CD4-positive, alpha-beta T cell treated with Interleukin-15 for 1 hour (primary cell): ENCODE measurements around the gene CELF4.

Source experiments
- DNase-seq: peaks from one replicate; pipeline ENCODE4 v3.0.0-alpha.2; 2020

The CELF4 gene

DNA sequence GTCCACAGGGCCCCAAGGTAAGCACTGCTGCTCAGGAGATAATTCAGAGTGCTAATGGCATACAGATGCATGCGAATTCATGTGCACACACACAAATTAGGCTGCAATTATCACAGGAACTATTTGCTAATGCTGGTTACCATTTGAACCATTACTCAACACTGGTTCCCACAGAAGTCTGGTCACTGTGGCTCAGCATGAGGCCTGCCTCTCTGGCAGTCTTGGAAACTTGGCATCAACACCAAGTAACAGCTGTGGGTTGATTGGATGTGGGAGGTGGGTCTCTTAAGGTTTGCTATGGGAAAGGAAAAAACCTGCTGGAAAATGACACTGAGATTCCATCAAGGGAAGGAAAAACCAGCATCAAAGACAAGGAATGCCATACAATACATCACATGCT is 105.0 kb downstream of the CELF4 start:
- DNase-seq, result no peak

DNA sequence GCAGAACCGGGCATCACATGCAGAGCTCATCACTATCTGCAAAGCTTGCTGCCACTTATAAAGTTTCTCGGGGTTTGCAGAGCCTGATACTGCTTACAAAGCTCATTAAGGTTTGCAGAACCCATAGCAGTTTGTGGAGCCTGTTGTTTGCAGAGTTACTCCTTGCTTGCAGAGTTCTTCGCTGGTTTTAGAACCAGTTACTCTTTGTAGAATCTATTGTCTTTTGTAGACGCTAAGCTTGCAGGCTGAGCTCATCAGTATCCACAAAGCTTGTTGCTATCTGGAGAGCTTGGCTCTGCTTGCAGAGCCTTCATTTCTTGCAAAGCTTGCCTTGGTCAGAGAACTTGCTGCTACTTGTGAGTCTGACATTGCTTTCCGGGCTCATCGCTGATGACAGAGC is 106.9 kb downstream of the CELF4 start:
- DNase-seq, result no peak

DNA sequence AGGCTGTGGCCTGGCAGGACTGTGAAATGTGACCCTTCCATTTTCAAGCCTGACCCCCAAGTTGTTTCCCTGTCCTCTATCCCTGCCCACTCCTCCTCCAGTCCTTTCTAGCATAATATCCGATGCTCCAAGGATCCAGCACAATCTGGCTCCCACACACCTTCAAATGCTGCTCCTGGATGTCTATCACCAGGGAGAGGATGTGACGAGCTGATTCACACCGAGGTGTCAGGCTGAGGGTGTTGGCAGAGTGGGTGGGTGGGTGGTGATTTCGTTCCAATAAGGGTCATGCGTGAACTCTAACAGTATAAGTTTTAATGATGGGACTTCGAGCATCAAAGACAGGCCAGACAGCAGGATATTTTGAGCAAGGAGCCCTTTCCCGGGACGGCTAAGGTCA is 107.8 kb downstream of the CELF4 start:
- DNase-seq, result no peak

DNA sequence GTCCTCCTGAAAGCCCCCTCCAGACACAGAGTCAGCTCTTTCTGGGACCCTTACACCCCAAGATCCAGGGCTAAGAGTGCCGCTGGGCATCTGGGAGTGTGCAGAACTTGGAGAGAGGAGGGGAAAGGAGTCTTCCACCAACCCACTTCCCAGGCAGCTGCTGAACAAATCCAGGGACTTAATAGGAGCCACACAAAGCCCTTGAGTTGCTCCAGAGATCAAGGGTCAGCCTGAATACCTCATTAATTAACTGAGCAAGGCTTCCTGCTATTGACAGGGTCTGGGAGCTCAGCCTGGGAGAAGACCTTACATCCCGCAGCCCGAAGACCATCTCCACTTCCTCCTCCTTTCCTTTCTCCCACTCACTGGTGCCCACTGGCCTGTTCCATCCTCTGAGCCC is 108.3 kb downstream of the CELF4 start:
- DNase-seq, result no peak

DNA sequence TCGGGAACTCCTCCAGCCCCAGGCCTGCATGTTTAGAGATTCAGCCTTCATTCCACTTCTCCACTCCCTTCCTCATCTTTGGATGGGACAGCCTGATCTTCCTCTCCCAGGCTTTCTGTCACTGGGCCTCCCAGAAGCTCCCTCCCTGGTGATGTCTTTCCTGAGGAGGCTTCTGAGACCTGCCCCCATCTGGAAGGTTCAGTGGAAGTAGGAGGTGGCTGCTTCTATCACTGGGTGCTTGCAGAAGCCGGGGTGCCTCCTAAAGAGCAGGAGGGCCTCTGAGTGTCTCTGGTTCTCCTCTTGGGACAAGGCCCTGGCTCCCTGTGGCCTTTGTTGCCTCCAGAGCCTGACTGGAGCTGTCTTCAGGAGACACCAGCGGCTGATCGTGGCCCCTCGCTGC is 108.7 kb downstream of the CELF4 start:
- no peak for DNase-seq

DNA sequence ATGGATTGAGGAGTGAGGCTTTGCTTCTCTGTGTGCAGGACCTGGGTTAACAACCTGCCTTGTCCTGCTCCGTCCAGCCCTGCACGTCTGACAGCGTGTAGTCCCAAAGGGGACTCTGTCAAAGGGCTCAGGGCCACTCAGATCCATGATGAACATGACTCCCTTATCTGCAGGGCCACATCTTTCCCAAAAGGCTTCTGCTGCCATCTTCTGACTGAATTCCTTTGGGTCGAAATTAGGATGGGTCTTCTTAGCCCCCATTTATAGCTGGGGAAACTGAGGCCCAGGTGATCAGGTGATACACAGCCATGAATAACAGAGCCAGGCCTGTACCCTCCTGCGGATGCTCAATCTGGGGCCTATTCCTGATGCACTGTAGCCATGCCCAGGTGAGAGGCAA is 109.2 kb downstream of the CELF4 start:
- no peak for DNase-seq

DNA sequence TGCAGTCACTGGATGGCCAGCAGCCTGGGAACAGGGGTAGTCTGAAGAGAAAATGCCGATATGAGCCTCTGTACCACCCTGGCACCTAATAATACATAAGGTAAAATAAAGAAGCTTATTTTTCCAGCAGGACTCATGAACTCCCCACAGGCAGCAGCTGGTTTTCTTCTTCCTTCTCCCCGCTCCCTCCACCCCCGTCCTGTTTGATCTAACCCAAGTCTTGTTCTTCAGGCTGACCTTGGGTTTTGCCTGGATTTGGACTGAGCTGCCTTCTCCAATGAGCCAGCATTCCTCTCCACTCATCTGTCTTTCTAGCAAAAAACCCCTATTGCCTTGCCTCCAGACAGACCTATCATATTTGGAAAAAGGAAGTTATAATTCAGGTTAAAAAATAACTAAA is 111.8 kb downstream of the CELF4 start:
- no peak for DNase-seq

DNA sequence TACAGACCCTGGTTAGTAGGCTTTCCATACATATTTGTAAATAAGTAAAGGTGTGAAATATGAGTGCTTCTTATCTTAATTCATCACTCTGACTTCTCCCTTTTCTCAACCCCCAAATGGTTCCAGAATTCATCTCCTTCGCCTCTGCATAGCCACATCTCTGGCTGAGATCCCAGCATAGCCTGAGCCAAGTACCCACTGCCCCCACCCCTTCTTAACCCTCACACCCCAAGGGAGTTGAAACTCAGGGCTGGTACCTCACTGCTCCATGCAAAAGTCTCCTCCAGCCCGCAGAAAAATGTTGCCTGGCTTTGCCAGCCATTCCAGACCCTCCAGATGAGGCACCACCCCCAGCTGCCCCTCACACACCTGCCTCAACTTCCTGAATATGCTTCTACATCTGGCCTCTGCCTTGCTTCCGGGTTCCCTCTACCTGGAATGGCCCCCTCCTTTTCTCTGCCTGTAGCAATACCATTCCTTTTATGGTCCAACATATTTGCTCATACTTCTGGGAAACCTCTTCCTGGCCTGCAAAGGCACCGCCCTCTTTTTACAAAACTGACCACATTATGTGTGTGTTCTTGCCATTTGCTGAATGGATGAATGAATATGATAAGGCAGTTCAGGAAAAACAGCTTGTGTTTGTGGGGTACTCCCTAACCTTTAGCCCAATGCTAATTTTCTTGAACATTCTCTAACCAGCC is 112.8 kb downstream of the CELF4 start:
- DNase-seq, result no peak

DNA sequence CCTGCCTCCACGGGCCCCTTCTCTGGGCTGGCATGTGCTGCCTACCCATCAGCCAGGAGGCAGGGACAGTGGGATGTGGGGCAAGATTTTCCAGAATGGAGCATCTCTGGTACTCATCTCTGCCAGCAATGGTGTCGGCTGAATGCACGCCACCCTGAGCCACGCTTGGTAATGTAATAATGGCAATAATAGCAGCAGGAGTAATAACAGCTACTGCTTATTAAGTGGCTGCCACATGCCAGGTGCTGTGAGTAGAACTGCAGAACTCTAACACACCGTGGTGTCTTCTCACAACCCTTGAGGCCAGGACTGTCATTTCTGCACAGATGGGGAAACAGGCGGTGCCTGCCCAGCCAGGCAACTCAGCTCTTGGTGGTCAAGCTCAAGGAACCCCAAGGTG is 113.6 kb downstream of the CELF4 start:
- no peak for DNase-seq

DNA sequence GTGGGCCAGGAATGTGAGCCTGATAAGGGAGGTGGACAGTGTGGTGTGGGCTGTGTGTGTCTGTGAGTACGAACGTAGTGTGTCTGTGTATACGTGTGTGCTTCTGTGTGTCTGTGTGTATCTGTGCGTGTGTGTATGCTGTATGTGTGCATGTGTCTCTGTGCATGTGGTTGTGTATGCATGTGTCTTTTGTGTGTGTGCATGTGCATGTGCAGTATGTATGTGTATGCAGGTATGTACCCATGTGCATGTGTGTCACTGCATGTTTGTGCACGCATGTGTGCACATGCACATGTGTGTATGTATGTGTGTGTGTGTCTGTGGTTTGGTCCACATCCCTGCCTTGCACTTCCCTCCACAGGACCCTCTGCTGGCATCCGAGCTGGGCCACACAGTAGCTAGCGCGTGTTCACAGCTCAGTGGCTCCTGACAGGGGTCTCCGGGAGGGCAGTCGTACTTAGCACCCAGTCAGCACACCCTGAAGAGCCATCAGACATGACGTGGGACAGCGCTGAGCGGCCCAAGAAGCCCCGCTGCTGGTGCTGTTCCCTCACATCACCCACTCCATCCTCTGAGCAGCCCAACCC is 114.3 kb downstream of the CELF4 start:
- DNase-seq, result no peak

DNA sequence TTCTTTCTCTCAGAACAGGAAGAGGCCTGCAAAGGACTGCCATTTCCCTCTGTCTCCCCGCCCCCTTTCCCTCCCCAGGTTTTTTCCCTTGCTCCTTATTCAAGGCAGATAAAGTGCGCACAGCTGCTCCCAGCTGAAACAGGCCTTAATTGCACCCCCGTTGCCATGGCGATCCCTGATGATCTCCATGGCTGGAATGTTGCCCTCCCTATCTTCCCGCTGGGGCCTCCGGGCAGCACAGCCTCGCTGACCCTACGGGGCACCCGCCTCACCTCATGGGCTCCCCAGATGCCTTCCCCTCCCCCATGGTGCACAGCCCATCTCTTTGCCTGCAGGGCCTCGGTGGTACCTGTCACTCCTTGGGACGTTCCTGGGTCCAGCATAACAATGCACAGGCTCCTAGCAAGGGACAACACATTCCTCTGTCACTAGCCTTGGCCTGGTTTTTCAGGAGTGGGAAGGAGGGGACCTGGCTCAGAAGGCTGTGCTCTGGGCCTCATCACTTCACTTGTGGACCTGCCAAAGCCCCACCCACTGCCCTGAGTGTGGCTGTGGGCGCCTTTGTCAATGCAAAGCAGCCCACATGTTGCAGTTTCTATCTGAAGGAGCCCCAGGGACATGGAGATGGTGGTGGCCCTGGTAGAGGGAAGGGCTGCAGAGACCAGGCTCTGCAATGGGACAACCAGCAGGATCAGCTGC is 115.0 kb downstream of the CELF4 start:
- no peak for DNase-seq

DNA sequence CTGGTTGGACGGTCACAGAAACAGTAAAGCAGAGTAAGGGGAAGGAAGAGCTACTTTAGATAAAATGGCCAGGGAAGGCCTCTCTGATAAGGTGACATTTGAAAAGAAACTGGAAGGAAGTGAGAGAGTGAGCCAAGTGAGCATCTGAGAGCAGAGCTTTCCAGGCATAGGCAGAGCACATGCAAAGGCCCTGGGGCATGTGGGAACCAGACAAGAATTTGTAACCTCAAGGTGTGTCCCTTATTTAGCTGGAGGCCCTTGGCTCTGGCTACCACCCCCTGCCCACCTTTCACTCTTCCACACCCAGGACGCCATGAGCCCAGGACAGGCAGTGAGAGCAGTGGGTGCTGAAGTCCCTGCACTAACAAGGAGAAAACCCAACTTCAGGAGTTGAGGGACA is 116.0 kb downstream of the CELF4 start:
- no peak for DNase-seq

DNA sequence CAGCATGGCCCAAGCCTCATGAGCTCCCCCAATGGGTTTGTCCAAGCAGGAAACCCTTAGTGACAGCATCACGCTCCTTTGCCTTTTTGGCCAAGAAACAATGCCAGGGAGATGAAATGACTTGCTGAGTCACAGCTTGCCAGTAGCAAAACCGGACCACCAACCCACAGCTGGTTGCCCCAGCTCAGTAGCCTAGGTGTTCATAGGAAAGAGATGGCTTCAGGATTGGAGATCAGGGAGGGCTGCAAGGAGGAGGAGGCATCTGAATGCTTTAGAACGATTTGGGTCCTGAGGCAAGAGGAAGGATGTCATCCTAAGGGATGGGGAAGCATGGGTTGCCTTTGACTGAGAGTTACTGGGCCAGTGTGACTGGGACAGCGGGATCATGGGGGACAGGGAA is 116.7 kb downstream of the CELF4 start:
- no peak for DNase-seq

DNA sequence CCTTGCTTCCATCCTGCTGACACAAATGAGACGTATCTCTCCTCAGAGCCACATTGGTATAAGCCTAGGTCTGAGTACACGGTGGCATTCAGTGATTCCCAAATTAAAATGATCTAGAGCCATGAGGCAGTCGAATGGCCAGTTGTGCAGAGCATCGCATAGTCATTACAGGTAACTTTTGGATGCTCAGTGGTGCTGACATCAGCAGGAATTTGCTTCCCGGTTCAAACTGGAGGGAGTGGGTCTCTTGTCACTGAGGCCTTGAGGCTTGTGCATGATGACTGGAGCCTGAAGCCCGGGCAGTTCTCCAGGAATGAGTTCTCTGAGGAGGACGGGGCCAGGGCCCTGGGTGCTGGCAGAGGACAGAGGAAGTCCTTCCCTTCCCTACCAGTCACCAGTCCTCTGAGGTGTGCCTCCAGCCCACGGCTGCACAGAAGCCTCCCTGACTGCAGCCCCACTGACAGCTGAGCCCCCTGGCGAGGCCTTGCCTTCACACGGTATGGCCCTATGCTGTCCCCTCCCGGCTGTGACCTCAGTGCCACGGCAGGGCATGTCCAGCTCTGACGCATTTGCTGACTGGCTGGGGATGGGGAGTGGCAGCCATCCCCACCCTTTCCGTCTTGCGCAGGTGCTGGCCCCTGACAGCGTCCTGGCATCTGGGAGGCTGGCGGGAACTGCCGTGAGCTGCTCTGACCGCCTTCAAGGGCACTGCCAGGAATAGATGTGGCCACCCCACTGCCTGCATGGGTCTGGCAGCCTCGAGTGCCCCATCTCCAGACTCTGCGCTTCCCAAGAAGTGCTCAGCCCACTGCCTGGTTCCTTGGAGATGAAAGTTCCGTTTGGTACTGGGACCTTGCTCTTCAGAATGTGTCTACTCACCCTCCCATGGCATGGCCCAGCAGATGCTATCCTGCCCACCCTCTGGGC is 117.4 kb downstream of the CELF4 start:
- DNase-seq, result no peak

DNA sequence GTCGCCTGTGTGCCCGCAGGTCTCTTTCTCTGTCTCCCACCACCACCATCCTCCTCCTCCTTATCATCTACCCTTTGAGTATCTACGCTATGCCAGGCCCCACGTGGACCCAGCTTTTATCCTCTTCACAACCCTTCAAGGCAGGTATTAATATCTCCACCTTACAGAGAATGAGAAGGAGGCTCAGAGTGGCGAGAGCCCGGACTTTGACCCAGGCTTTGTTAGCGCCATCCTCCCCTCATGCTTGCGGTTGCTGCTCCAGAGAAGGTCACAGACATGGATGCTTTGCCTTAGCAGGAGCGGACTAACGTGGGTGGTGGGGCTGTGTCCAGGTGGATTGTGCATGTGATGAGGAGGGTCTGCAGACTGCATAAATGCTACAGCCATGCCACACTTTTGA is 119.8 kb downstream of the CELF4 start:
- DNase-seq, result no peak

DNA sequence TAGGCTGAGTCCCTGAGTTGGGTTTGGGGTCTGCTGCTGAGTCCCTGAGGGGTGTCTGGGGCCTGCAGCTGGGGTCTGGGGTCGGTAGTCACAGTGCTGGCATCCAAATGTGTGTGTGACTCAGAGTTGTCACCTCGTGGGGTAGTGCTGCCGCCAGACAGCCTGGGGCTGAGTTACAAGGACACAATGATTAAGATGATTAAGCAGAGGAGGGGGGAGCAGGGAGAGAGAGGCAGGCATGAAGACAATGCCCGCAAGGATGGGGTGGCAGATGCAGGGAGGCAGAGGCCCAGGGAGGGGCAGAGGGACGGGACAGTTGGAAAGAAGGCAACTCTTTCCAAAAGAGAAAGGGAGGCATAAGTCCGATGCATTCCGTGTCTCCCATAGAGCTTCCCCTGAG is 120.2 kb downstream of the CELF4 start:
- no peak for DNase-seq

DNA sequence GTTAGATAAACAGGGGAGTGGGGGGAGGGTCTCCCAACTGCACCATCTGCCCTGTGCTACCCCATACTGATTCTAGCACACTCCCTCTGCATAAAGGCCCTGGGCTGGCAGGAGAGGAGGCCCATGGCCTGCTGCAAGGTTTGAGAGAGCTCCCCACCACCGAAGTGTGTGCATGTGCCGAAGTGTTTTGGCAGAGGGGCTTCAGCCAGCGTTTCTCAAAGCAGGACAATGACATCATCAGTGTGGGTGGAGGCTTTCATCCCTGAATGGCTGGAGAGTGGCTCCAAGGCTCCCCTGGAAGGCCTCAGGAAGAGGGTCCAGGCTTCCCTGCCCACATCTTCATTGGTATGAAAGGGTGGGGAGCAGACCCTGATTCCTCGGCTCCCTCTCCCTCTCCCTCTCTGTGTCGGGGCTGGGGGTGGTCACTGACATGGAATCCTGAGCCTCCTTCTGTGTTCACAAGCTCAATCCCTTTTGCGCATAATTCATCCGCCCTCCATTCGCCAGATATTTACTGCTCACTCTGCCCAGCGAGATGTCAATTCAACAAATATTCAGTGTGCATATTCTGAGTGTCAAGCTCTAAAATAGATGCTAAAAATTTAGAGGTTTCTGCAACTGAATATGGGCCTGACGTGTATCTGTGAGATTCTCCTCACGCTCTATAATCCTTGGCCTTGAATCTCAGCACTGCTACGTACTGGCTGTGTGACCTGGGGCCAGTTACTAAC is 122.1 kb downstream of the CELF4 start:
- DNase-seq, result no peak

DNA sequence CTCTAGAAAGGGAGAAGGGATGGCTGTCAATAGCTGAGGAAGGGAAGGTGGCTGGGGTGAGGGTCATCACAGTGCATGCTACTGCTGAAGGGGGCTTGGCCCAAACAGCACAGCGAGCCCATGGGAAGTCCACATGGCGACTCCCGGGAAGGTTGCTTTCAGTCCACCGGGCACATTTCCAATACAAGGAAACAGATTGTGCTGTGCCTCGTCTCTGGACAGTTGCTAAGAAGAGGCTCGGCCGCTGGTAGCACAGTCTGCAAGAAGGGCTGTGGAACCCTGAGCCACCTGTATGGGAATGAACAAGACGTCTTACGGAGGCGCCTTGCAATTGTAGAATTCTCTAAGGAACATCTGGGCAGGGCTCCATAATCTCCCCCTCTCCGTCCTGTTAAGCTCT is 123.1 kb downstream of the CELF4 start:
- no peak for DNase-seq

DNA sequence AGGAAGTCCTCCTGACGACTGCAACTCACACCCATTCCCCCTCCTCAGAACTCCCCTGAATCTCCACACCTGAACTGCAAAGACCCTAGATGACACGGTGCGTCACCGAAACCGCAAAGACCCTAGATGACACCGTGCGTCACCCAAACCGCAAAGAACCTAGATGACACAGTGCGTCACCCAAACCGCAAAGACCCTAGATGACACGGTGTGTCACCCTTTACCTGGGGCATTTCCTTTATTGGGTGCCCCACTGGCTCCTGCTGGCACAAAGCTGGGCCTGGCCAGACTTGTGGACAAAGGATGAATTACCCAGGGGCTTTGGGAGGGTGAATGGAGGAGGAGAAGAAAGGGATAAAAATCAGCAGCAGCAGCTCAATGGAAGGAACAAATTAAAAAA is 123.8 kb downstream of the CELF4 start:
- DNase-seq, result no peak

DNA sequence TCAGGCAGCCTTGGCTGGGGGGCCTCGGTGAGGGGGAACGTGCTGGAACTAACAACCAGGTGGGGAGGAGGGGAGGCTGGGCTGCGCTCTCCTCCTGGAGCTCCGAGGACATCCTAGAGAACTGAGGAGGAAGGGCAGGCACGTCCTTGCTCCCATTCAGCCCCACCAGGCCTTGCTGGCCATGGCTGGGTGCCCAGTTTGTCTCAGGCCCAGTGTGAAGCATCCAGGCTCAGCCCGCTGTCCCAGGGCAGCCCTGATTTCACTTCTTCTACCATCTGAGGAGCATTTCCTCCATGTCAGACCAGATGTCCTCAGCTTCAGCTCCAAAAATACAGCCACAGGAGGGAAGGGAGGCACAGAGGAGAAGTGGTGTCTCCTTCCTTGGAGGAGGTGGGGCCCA is 125.4 kb downstream of the CELF4 start:
- no peak for DNase-seq

DNA sequence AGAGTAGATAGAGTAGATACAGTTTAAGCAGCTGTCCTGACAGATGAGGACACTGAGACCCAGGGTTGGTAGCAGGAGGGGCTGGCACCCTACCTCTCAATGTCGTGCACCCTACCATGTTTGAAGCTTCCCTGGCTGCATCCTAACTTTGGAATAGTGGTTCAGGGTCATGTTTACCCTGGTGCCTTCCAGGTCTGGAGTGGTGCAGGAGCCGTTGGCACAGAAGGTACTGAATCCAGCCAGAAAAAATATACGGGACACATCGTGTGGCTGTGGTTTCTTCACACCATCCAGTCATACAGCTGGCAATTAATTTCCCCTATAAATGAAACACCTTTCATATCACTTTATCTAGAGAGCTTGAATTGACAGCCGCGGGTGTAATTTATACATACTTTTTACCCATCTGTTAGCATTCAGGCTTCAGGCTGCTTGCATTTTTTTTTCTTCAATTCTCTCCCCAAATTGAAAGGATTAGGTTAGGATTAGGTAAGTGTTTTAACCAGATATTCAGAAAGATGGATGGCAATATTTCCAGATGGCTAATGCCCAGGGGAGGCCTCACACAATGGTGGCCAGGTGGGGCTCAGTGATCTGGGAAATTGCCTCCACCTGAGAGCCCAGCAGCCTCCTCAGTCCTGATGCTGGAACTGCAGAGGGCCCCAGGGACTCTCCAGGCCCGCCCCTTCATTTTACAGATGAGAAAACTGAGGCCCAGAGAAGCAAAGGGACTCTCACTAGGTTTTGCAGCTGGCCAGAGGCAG is 127.0 kb downstream of the CELF4 start:
- DNase-seq, result no peak

DNA sequence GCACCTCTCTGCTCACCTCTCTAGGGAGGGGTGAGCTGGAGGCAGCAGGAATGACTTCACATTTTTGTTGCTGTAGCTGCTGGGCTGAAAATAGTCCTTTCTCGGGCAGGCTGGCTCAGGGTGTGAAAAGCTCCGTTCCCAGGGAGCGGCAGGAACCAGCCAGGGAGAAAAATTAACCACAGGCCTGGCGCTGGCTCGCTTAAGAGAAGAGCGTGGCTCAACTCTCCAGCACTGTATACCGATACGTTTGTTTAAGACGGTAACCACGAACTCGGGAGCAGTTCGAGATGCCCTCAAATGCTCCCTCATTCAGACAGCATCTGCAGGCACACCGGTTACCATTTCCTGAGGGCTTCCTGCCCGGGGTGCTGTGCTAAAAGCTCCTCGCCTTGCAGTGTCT is 129.6 kb downstream of the CELF4 start:
- DNase-seq, result no peak
